HL-60 (cell line): ENCODE data around the gene ASTN2.

Source experiments
- POLR2AphosphoS5 ChIP-seq: IDR thresholded peaks from 2 replicates; pipeline ENCODE4 v1.6.1; 2012; ENCODE audit warnings: low read depth
- TF ChIP-seq, protein P1 (sequence below): IDR thresholded peaks from one replicate; pipeline ENCODE4 v1.5.1; 2011; ENCODE audit warnings: low read length, control low read depth, inconsistent platforms; ENCODE audit not compliant: insufficient read depth

DNA sequence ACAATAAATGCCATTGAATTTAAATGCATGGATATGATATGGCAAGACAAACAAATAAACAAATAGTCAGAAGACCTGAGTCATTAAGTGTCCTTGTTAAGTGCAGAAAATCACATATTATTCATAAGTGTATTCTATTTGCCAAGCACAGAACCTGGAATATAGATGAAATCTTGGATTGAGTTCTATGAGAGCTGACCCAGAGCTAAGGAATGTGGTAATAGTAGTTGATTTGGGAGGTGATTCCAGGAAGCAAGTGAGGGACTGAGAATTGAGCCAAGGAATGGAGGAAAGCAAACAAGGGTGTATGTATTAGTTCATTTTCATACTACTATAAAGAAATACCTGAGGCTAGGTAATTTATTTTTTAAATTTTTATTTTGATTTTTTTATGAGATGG lies 518.9 kb downstream of the ASTN2 start:
- TF ChIP-seq, protein P1, sequence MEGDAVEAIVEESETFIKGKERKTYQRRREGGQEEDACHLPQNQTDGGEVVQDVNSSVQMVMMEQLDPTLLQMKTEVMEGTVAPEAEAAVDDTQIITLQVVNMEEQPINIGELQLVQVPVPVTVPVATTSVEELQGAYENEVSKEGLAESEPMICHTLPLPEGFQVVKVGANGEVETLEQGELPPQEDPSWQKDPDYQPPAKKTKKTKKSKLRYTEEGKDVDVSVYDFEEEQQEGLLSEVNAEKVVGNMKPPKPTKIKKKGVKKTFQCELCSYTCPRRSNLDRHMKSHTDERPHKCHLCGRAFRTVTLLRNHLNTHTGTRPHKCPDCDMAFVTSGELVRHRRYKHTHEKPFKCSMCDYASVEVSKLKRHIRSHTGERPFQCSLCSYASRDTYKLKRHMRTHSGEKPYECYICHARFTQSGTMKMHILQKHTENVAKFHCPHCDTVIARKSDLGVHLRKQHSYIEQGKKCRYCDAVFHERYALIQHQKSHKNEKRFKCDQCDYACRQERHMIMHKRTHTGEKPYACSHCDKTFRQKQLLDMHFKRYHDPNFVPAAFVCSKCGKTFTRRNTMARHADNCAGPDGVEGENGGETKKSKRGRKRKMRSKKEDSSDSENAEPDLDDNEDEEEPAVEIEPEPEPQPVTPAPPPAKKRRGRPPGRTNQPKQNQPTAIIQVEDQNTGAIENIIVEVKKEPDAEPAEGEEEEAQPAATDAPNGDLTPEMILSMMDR = no peak
- no peak for TF ChIP-seq POLR2AphosphoS5
